Activated CD8-positive, alpha-beta memory T cell treated with anti-CD3 and anti-CD28 coated beads for 4 hours (primary cell): ENCODE measurements around the gene SLC1A4.
"Not testable (repeated sequence)": the region's sequence is repeated elsewhere in the genome, so short reads cannot be mapped to it uniquely, and the experiment has no call there.

Experiments
- DNase-seq, 2 donors: peaks; one replicate each; pipeline ENCODE4 v3.0.0-alpha.2; 2020; ENCODE audit warnings: low read depth in 2 of 2

The SLC1A4 gene

GRCh38 chr2:64989126-64989981, at the start of gene SLC1A4:
Gene SLC1A4, plus strand, starts transcription at chr2:64989399. Its CDS starts 245 bp downstream, at chr2:64989644.
- peak; percentile 66 to 69 for DNase-seq

GRCh38 chr2:64941143-64941542, 48.1 kb upstream of the SLC1A4 start:
- DNase-seq: no peak

GRCh38 chr2:64941801-64942200, 47.4 kb upstream of the SLC1A4 start:
- no peak for DNase-seq

GRCh38 chr2:64942693-64943092, 46.5 kb upstream of the SLC1A4 start:
- no peak for DNase-seq

- DNase-seq: no peak
Measured at GRCh38 chr2:64943387-64944150, 45.6 kb upstream of the SLC1A4 start.

- no peak for DNase-seq
Measured at GRCh38 chr2:64944484-64944883, 44.7 kb upstream of the SLC1A4 start.

GRCh38 chr2:64945973-64946768, 43.0 kb upstream of the SLC1A4 start:
- peak; percentile 30 to 39 for DNase-seq

- DNase-seq: no peak
Measured at GRCh38 chr2:64946769-64947247, 42.4 kb upstream of the SLC1A4 start.

GRCh38 chr2:64947885-64948284, 41.3 kb upstream of the SLC1A4 start:
- DNase-seq: no peak

GRCh38 chr2:64950226-64951160, 38.7 kb upstream of the SLC1A4 start:
- DNase-seq: no peak

- no peak for DNase-seq
Measured at GRCh38 chr2:64951306-64951953, 37.8 kb upstream of the SLC1A4 start.

- no peak for DNase-seq
Measured at GRCh38 chr2:64952096-64952495, 37.1 kb upstream of the SLC1A4 start.

GRCh38 chr2:64952511-64953482, 36.4 kb upstream of the SLC1A4 start:
- no peak for DNase-seq

GRCh38 chr2:64955467-64955866, 33.7 kb upstream of the SLC1A4 start:
- no peak for DNase-seq

- no peak for DNase-seq
Measured at GRCh38 chr2:64957109-64957903, 31.9 kb upstream of the SLC1A4 start.

- no peak for DNase-seq
Measured at GRCh38 chr2:64958556-64958955, 30.6 kb upstream of the SLC1A4 start.

GRCh38 chr2:64960819-64961218, 28.4 kb upstream of the SLC1A4 start:
- DNase-seq: no peak

GRCh38 chr2:64963138-64963537, 26.1 kb upstream of the SLC1A4 start:
- DNase-seq: not testable (repeated sequence)
